ENCODE measurements around the gene WDR49.

WDR49 gene

DNA sequence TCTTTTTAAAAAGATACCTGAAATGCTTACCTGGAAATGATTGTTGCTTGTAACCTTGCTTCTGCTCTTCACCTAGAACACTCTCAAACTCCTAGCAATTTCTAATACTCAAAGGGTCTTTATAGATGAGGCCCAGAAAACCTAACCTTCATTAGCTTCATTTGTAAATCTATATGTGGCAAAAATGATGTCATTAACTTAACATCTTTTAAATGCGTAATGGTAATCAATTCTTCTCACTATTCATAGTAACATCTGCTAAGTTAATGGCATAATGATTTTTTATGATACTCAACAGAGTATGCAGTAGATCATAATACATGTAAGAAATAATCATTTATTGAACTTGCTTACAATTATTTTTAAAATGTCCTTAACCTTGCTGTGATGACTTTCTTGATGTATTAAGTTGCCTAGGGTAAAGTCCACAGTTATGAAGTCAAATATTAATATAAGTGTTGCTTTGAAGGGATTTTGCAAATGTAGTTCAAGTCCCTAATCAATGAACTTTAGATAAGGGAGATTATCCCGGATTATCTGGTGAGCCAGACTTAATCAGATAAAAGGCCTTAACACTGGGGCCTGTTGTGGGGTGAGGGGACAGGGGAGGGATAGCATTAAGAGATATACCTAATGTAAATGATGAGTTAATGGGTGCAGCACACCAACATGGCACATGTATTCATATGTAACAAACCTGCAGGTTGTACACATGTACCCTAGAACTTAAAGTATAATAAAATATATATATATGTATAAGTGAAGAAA lies 169.8 kb downstream of the WDR49 start:
- no peak for DNase-seq

DNA sequence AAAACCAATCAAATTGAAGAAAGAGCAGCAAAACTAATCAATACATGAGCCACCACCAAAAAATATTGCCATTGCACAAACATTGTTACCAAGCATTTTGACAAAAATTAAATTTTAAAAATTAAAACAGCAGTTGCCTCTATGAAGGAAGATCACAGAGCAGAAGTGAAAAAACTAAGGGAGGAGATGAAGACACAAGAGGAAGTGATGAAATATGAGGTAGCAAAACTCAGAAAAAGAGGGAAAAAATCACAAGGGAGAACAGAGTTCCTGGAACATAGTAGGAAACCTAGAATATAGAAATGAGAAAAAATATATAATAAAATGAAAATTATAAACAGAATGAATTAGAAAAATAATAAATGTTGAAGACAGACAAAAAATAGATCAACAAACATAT lies 172.6 kb downstream of the WDR49 start:
- no peak for DNase-seq

DNA sequence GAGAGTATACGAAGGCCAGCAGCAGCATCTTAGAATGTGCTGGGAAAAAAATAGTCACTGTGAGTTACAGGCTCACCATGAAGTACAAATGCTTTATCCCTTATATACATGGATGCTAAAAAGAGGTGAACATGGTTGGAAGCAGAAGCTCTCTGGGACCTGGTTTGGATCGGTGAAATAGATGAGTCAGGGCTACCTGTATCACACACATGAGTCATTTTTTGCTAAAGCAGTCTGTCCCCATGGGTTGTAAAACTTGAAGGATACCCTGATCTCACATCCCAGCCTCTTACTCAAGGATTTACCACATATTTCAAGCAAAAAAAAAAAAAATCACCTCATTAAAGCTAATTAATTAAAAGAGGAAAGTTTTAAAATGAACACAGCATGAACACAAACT lies 173.0 kb downstream of the WDR49 start:
- DNase-seq: no peak

DNA sequence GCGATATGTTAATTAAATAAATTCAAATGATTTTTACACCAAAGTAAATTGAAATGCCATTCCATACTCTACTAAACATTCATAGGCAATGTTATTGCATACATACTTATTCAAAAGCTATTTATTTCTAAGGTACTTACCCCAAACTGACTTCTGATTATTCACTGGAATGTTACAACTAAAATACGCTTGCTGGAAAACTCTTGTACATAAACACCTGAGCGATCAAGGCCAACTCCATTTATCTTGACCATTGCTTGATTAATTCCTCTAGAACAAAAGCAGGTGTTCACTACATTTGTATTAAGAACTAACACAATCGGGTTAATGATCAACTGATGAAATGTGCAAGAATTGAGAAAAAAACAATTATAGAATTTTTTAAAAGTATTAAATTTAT lies 179.9 kb downstream of the WDR49 start, which contains the start of gene SERPINI2:
SERPINI2 (minus strand) TSS at position 180 of the 400 bp plus-strand sequence. CDS start 2,208 bp downstream, outside the sequence.
- DNase-seq: no peak

DNA sequence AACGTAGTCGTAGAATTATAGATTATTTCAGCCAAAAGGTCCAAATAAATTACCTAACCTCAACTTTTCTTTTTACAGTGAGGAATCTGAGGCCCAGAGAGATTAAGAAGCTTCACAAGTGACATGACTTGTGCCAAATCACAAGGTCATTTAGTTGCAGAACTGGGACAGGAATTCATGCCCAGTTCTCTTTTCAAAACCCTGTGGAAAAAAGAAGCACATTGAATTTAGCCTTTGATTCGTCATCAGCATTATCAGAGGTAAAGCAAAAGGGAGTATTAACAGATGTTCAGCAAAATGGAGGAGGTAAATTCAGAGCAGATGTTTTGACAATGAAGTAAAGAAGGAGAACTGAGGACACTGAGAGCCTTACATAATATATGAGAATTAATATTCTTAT lies 184.4 kb downstream of the WDR49 start:
- DNase-seq: no peak

DNA sequence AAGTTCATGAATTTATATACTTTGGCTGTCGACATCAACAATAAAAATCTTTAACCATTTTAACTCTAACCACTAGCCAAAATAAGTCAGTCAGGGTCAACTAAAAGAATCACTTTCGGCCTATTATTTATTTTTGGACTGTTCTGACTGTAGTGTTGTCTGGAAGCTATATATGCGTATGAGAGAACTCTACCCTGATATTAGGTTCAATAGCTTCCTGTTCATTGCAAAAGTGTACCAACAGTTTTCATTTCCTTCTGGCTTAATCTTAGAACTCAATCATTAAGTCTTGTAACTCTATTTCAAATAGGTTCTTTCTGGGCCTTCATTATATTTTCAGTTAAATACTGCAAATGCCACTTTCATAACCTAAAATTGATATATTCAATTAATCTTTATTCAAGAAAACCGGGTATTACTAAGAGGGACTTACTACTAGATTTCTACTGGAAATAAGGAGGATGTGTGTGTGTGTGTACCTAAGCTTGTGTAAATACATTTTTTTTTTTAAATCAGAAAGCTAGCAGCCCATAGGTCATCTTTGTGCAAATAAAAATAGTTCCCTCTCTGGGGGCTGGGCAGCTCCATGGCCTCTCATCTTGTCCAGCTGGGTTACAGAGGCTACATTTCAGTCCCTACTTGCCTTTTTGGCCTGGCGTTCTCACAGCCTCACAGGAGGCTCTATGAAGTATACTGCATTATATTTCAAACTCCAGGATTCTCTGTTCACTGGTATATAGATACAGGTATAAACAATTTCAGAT lies 185.7 kb downstream of the WDR49 start:
- no peak for DNase-seq

DNA sequence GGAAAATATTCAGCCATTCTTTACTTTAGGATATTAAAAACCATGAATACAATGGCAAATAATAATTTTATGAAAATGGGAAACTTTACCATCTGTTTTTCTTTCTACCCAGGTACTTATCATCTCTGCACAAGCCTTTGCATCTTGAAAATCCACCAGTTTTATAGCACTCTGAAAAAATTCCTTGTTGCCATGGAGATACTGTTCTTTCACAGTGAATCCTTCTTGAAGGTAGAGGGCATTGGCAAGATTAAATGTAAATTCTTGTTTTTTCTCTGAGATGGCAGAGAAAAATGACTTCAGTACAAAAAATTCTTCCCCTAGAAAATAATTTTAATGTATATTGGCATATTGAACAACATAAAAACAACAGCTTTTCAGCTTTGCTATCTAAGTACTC lies 186.8 kb downstream of the WDR49 start:
- DNase-seq: no peak

DNA sequence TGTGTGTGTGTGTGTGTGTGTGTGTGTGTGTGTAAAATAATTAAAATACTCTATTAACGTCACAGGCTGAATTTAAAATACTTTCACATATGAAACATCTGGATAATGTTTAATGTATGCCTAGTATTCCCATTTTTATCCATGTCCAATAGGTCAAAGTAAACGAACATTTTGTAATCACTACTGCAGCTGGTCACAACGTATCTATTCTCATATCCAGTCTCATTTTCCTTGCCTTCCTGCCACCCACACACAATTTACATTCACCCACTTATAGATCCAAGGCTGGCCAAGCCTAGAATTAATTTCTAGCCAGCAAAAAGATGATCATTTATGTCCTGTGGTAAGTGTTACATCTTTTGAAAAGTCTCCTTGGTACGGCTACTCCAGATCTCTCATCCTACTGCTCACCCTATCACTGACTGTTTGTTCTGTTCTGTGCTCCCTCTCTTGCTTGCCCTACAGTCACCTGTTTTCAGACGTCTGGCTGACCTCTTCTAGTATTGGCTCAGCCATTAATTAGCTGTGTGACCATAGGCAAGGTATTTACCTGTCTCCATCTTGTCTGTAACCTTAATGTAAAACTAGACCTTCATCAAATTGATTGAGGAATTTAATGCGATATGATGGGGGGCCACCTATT lies 197.5 kb downstream of the WDR49 start:
- DNase-seq: no peak

DNA sequence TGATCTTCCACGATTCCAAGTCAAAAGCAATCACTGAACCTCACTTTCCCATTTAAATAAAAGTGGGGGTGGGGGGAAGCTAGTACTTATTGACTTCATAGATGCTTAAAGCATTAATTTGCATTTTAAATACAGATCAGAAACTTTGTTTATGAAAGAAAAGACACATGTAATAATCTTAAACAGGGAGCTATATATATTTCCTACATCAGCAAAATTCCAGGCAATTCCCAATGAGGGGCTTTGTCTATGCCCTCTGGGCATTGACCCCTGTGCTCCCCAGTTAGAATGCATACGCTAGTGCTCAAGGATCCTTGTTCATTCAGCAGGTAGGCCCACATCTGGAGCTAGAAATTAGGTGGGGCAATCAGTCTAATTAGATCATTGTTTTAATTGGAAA lies 199.9 kb downstream of the WDR49 start:
- DNase-seq: no peak

DNA sequence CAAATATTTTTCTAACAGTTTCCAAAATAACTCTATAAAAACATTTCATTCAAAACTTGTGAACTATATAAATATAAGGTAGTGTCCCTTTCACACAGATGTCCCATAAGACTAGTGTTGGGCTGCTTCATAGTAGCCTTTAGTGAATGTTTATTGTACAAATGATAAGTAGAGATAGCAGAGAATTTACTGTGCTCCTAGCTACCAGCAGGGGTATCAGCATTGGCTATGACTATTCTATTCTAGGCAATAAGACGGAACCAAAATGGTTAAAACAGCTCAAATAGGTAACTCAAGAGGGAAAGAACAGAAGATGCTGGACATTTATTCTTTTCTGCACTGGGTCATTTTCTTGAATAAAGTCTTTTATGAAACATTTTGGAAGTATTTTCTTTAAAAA lies 202.5 kb downstream of the WDR49 start:
- no peak for DNase-seq

DNA sequence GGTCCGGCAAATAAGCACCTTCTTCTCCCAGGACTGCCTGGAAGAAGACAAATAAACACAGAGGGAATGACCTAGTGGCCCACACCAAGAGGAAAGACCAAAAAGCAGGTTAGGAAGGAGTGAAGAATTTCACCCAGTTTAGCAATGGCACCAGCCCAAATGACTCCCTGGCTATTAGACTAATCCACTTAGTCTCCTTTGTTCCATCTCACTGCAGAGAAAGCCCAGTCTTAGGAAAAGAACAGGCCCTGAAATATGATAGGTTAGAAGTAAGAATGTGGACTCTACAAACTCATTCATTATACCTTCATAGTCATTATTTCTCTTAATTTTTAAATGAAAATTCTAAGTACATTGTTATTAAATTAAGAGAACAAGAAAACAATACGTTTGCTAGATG lies 203.1 kb downstream of the WDR49 start:
- no peak for DNase-seq

DNA sequence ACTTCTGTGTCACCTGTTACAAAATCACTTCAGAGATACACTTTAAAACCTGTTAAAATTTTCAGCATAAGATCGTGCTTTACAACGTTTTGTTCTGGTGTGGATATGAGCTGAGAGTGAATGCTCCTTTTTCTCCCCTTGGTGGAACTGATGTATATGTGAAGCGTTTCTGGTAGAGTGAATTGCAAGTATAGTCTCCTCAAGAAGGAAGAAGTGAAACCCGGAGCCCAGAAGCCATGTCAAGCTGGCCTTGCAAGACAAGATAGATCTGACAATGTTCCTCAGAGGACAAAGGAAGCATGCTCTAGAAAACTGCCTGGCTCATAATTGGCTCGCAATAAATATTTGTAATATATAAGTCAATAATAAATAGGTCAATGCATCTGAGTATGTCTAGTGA lies 203.5 kb downstream of the WDR49 start:
- no peak for DNase-seq

DNA sequence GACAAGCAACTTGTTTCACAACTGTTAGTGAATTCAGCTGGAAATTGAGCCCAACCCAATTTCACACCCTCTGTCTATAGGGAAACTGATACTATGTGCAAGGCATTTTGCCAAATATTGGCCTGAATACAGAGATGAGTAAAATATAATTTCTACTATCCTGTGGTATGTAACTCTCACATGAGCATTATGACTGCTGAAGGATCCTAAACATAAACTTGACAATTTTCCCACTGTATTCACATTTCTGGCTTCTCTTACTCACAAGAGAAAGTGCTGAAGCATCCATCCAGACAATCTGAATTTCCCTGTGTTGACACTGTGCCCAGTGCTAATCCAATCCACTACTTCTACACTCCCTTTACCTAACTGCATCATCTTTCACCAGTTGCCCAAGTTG lies 208.3 kb downstream of the WDR49 start:
- DNase-seq: no peak

DNA sequence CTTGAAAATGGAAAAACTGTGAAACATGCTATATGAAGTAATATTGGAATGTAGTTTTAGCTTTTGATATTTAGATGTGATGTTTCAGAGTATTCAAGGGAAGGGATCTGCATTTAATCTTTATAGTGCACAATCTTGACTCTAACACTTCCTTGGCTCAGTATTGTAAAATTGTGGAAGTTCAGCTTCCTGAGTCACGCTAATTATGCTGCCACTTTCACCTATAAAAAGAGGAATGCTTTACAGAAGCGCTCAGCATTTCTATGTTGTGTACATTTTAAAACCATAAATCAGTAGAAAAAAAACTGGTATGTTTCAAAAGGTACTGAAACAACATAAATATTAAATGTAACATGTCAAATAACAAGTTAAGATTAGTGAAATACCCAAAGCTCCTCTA lies 212.5 kb downstream of the WDR49 start:
- DNase-seq: no peak

DNA sequence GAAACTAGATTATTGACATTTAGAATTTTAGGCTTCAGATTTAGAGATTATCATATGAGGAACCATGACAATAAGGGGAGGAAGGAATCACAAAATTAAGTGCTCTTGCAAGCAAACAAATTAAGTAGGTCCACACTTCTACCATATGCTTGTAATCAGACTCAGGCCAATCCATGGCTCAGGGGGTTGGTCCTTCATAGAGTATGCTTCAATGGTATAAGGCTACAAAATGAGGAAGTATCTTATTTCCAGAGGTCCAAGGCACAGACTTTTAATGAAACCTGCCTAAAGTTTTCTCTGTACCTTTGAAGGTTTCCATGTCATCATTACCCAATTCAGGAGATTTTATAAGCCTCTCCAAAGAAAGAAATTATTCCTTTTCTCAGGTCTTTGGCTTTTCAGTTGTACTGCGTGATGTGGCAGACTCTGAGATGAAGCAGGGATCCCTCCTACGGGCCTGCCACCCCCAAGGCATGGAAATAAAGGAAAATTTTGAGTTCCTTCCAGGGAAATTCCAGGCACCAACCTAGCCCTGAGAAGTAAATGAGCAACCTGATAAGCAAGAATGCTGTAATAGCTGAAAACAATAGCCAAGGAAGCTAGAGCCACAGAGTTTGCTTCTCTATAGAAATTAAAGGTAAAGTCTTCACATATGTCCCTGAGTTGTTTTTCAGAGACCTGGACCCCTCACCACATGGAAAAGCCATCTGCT lies 216.2 kb downstream of the WDR49 start:
- DNase-seq: no peak

Data from NCI-H2227 treated with DMSO at 0.1 percent for 48 hours (cell line).